22Rv1 (cell line): ENCODE results near the gene SLC1A3.

Experiments used
- H3K27ac ChIP-seq: fragments of 450-650 bp; 2 replicates; pipeline ENCODE4 v1.5.1; 2017
- ZFX ChIP-seq: fragments of 450-650 bp; IDR thresholded peaks from 2 replicates; pipeline ENCODE4 v1.6.1; 2017; ENCODE audit warnings: antibody characterized with exemption, borderline replicate concordance
- TF ChIP-seq, protein P1 (sequence below): fragments of 450-650 bp; IDR thresholded peaks from 2 replicates; pipeline ENCODE4 v1.5.1; 2017; ENCODE audit warnings: mild to moderate bottlenecking

SLC1A3 gene

DNA sequence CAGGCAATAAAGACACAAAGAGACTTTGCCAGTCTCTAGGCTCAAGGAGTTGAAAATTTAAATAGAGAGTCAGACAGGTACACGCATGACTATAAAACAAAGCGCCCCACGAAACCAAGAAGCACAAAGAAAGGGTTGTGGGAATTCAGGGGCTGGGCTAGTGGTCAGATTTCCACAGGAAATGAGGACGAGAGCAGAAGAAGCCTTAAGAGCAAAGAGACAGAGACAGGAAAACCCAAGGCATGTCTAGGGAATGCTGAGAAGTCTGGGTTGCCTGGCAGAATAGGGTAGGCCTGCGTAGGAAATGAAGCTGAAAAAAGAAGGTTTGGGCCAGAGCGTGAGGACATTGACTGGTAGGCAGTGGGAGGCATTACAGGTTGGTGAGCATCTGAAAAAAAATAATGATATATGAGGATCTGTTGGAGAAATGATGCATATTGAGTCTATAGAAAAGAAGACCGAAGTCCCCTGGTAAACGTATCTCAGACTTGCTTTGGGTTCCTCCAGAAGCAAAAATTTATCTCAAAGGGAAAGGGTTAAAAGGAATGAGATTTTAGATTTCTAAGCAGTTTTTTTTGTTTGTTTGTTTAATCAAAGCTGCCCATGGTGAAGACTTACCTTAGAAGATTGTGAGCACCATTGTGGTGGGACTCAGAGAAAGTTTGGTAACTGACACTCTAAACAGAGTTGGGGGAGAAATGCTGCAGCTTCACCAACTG, 51.8 kb downstream of the SLC1A3 start:
- no peak for TF ChIP-seq ZFX
- TF ChIP-seq, protein P1, sequence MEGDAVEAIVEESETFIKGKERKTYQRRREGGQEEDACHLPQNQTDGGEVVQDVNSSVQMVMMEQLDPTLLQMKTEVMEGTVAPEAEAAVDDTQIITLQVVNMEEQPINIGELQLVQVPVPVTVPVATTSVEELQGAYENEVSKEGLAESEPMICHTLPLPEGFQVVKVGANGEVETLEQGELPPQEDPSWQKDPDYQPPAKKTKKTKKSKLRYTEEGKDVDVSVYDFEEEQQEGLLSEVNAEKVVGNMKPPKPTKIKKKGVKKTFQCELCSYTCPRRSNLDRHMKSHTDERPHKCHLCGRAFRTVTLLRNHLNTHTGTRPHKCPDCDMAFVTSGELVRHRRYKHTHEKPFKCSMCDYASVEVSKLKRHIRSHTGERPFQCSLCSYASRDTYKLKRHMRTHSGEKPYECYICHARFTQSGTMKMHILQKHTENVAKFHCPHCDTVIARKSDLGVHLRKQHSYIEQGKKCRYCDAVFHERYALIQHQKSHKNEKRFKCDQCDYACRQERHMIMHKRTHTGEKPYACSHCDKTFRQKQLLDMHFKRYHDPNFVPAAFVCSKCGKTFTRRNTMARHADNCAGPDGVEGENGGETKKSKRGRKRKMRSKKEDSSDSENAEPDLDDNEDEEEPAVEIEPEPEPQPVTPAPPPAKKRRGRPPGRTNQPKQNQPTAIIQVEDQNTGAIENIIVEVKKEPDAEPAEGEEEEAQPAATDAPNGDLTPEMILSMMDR: no peak

DNA sequence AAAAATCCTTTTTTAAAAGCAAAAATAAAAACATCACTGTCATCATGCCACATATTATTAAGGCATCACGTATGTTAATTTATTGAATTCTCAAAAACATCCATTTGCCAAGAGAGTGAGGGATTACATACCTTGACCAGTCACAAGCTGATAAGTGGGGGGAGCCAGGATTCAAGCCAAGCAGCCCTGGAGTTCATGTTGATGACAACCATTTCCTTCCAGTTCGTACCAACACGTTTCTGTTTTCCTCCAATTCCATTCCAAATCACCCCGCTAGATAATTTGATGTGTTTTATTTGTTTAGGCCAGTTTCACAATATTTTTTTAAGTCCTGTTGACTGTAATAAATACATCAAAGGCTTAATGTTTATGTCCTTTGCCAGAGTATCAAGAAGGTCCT, 53.0 kb downstream of the SLC1A3 start:
- TF ChIP-seq ZFX: no peak
- TF ChIP-seq, protein P1: no peak
- no peak overlapping the region for H3K27ac ChIP-seq

More for the DNA sequence above, 51.8 kb downstream of the SLC1A3 start:
- no peak overlapping the region for H3K27ac ChIP-seq

DNA sequence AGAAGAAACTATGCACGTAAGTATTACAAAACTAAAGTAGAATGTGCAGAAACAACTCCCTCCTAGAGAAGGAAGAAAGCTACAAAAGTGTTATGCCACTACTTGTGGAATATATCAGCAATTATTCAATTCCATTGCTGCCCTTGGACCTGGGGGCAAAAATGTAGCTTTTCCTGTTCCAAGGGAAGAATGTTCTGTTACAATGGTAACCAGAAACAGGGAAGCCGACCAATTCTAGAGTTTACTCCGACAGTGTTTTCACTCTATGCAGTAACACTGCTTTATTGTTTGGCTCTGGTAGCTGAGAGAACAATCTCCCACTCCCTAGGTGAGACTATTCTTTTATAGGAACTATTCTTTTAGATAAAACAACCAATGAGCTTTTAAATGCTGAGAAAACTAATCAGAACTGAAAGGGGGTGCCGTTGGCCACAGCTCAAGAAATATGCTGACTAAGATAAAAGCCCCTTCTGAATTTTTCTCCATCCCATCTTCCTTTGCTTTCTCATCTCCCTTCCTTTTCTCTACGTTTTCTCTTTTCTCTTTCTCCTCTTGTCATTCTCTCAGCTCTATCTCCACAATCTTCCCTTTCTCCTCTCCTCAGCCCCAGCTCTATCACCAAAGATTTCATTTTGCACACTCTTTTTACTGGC, 54.1 kb downstream of the SLC1A3 start:
- TF ChIP-seq ZFX: no peak
- TF ChIP-seq, protein P1: no peak
- no peak overlapping the region for H3K27ac ChIP-seq

DNA sequence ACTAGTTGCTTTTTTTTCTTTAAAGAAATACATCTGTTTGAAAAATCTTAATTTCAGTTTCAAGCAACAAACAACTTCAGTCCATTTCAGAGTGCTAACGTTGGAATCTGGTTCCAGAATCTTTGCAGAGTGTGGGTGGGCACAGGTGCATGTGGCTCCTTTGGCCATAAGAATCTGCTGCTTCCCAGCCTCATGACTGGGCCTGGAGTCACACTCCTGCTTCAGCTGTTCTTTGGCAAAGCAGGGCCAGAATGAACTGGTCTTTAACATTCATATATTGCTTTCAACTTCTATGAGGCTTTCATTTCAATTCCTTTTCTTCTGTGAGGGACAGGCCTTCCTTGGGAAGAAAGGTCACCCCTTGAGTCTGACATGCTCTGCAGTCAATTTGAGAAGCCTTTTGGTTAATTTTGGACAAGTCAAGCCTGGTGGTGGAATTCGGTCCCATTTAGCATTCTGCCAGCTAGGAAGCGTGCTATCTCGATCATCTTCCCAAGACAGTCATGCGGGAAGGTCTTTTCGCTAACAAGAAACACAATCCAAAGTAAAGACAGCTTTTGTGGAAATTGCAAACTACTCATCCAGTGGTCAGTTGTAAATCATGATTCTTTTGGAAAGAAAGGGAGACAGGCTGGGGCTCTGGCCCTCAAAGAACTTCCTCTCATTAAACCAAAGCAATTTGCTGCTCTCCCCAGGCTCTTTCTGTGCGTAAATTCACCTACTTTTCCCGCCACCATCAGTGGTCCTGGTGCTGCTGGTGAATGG, 55.2 kb downstream of the SLC1A3 start:
- no peak overlapping the region for H3K27ac ChIP-seq
- TF ChIP-seq, protein P1: no peak
- TF ChIP-seq ZFX: no peak

DNA sequence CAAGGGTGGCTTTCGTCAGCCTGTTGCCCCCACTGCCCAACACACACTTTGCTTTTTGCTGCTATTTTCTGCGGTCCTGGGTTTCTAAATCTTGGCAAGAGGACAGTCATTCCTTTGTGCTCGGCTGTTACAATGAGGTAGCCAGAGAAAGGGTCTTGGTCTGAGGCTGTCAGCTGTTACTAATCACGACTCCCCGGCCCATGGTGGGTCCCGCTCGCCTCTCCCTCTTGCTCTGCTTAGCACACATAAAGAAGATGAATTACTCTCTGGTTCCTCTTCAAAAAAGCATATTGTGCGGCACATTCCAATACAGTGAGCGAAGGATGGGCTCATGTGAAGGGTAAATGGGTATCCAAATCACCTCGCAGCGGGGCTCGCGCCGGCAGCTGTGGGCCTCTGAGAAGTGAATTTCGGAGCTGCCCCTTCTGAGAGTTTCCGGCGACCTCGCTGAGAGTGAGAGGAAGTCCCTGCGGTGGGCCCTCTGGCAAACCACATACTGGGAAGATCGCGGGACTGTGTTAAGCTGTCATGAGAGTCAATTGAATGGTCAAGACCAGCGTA, 56.0 kb downstream of the SLC1A3 start:
- no peak overlapping the region for H3K27ac ChIP-seq
- TF ChIP-seq ZFX: no peak
- TF ChIP-seq, protein P1: no peak

DNA sequence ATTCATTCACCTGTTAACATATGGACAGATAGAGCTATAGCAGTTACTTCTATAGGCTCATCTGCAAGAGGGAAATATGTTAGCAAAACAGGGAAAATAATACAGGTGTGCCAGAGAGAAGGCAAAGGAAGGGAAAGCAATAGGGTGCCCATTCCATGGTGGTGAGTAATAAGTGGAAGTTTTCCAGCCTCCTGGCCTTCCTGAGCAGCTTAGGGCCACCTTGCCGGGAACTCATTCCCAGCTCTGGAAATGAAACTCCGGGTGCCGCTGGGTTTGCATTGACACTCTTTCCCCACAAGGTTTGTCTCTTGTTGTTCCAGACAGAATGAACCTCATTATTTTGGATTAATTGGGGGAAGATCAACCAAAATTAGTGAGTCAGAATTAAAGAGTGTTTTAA, 58.4 kb downstream of the SLC1A3 start:
- no peak for TF ChIP-seq ZFX
- TF ChIP-seq, protein P1: no peak
- no peak overlapping the region for H3K27ac ChIP-seq
